ENCODE data around the gene CCDC171. TPM values are rescaled to one million over a fixed set of nuclear protein-coding genes. Genes with fewer than 3 reads are reported as not detected.

The CCDC171 gene
- total and polyA plus RNA-seq, 2 of the 13 experiments (the other 11 are each of a cell fraction or from before 2014, with no cell fraction given) = 0.95 to 2.5 TPM

DNA sequence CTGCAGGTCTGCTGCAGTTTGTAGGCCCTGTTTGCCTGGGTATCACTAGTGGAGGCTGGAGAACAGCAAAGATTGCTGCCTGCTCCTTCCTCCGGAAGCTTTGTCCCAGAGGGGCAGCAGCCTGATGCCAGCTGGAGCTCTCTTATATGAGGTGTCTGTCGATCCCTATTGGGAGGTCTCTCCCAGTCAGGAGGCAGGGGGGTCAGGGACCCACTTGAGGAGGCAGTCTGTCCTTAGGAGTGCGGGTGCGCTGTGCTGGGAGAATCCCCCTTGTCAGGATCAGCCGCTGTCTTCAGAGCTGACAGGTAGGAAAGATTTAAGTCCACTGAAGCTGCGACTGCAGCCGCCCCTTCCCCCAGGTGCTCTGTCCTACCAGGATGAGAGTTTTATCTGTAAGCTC, 64.9 kb downstream of the CCDC171 start:
- POLR2A ChIA-PET = no interaction called here

DNA sequence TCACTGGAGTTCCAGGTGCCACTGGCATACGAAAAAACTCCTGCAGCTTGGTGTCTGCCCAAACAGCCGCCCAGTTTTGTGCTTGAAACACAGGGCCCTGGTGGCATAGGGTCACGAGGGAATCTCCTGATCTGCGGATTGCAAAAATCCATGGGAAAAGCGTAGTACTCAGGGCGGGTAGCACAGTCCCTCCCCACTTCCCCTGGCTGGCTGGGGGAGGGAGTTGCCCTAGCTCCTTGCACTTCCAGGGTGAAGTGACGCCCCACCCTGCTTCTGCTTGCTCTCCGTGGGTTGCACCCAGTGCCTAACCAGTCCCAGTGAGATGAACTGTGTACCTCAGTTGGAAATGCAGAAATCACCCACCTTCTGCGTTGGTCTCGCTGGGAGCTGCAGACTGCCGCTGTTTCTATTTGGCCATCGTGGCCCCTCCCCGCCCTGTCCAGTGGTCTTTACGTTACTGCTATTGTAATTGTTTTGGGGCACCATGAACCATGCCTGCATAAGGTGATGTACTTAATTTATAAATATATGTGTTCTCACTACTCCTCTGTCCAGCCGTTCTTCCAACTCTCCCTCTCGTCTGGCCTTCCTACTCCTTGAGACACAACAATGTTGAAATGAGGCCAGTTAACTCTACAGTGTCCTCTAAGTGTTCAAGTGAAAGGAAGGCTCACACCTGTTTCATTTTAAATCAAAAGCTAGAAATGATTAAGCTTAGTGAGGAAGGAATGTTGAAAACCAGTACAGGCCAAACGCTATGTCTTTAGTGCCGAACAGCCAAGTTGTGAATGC, 65.9 kb downstream of the CCDC171 start:
- ATAC-seq = no peak
- H3K9ac ChIP-seq (ENCODE audit: insufficient read depth, low read depth, low read length) = no peak overlapping the region
- no peak for TF ChIP-seq ZNF224 (CRISPR knock-in tag; IDR thresholded peaks at IDR 0.05)
- H4K20me1 ChIP-seq (ENCODE audit: insufficient read depth, low read length) = no peaks in the 10 kb centered on the region
- no peak overlapping the region for H3K27ac ChIP-seq (ENCODE audit: extremely low read length, insufficient read depth, low read length)
- no peaks in the 10 kb centered on the region for H3K27me3 ChIP-seq (ENCODE audit: control insufficient read depth in 1 of 2, insufficient read depth in 2 of 2, low read length in 2 of 2)
- peaks cover 7% of the 10 kb centered on the region; the same call in 1 of the 2 replicates for H3K4me1 ChIP-seq (ENCODE audit: insufficient read depth, low read length)
- intact Hi-C loops (cut with micrococcal nuclease; ENCODE audit: unreplicated experiment) = no loop called here
- H2AFZ ChIP-seq (ENCODE audit: low read length) = no peak overlapping the region
- FAIRE-seq = no peak
- BruUV-seq (replicated peaks) = no TSS peak
- in situ Hi-C loops (cut with HindIII; ENCODE audit: extremely low pct_ligation_motif_present, low pct_unique_long_range_greater_than_20kb) = loop anchor here (25.0 kb wide), 1 partner anchor 406 kb away; no protein-coding TSS in a partner anchor
- no peak for DNase-seq (ENCODE audit: low spot score)
- ChIA-PET POLR2A (no interaction called here), CTCF (ENCODE audit: low intra/inter-chr PET ratio, low total read pairs) (no interaction called here)
- H3K79me2 ChIP-seq (ENCODE audit: insufficient read depth, low read length) = no peaks in the 10 kb centered on the region
- H3K9me3 ChIP-seq (ENCODE audit: low read length) = no peaks in the 10 kb centered on the region
- no peak overlapping the region for H3K4me3 ChIP-seq (replicated peaks in 1 of 3; ENCODE audit: insufficient read depth in 1 of 3, low read depth in 2 of 3, low read length in 3 of 3)
- no peaks in the 10 kb centered on the region for H3K36me3 ChIP-seq (replicated peaks in 1 of 2; ENCODE audit: control insufficient read depth in 1 of 2, insufficient read depth in 2 of 2, low read length in 2 of 2)
- WGBS (ENCODE audit: low lambda C conversion rate) = 89% methylated on average over 17 of the region's 18 CpGs
- H3K4me2 ChIP-seq (ENCODE audit: low read depth, low read length) = no peak overlapping the region

More for the DNA sequence above, 64.9 kb downstream of the CCDC171 start:
- H3K27me3 ChIP-seq (ENCODE audit: control insufficient read depth in 1 of 2, insufficient read depth in 2 of 2, low read length in 2 of 2) = no peaks in the 10 kb centered on the region
- CTCF ChIA-PET (ENCODE audit: low intra/inter-chr PET ratio, low total read pairs) = no interaction called here
- intact Hi-C loops (cut with micrococcal nuclease; ENCODE audit: unreplicated experiment) (no loop called here), in situ Hi-C loops (cut with HindIII; ENCODE audit: extremely low pct_ligation_motif_present, low pct_unique_long_range_greater_than_20kb) (loop anchor here (25.0 kb wide), 1 partner anchor 405 kb away; no protein-coding TSS in a partner anchor)
- H4K20me1 ChIP-seq (ENCODE audit: insufficient read depth, low read length) = no peaks in the 10 kb centered on the region
- no peak overlapping the region for H3K9ac ChIP-seq (ENCODE audit: insufficient read depth, low read depth, low read length)
- ATAC-seq = no peak
- FAIRE-seq = no peak
- WGBS (ENCODE audit: low lambda C conversion rate) = 100% methylated on average over 2 of the region's 7 CpGs
- no peaks in the 10 kb centered on the region for H3K36me3 ChIP-seq (replicated peaks in 1 of 2; ENCODE audit: control insufficient read depth in 1 of 2, insufficient read depth in 2 of 2, low read length in 2 of 2)
- H3K4me2 ChIP-seq (ENCODE audit: low read depth, low read length) = no peak overlapping the region
- no TSS peak for BruUV-seq (replicated peaks)
- no peak overlapping the region for H3K27ac ChIP-seq (ENCODE audit: extremely low read length, insufficient read depth, low read length)
- H3K4me1 ChIP-seq (ENCODE audit: insufficient read depth, low read length) = peaks cover 7% of the 10 kb centered on the region; the same call in 1 of the 2 replicates
- no peak overlapping the region for H3K4me3 ChIP-seq (replicated peaks in 1 of 3; ENCODE audit: insufficient read depth in 1 of 3, low read depth in 2 of 3, low read length in 3 of 3)
- DNase-seq (ENCODE audit: low spot score) = no peak
- no peaks in the 10 kb centered on the region for H3K79me2 ChIP-seq (ENCODE audit: insufficient read depth, low read length)
- no peak for TF ChIP-seq RELA (CRISPR knock-in tag; IDR thresholded peaks at IDR 0.05)
- no peaks in the 10 kb centered on the region for H3K9me3 ChIP-seq (ENCODE audit: low read length)
- no peak overlapping the region for H2AFZ ChIP-seq (ENCODE audit: low read length)

All from HepG2 (cell line).